ENCODE measurements around the gene EID2.

The EID2 gene

GRCh38 chr19:39540333-39540673 lies 342 bp upstream of the EID2 start:
- TF ChIP-seq CTCF (IDR thresholded peaks at IDR 0.05), result no peak
- DNase-seq (ENCODE audit: low spot score), result no peak
- Histone ChIP-seq H3K4me3 (peak overlapping the region; percentile 90), H3K27ac (no peak overlapping the region)

- DNase-seq (ENCODE audit: low spot score), result no peak
- no peak for TF ChIP-seq CTCF (IDR thresholded peaks at IDR 0.05)
- H3K27ac ChIP-seq, result peak overlapping the region; percentile 93 to 97
Measured at GRCh38 chr19:39539165-39539517, 820 bp downstream of the EID2 start.

GRCh38 chr19:39533791-39534190 lies 6.2 kb downstream of the EID2 start:
- Histone ChIP-seq H3K4me3 (no peak overlapping the region), H3K27ac (no peak overlapping the region)
- DNase-seq (ENCODE audit: low spot score), result no peak
- no peak for TF ChIP-seq CTCF (IDR thresholded peaks at IDR 0.05)

More at GRCh38 chr19:39539165-39539517, 820 bp downstream of the EID2 start:
- peak overlapping the region; percentile 90 for H3K4me3 ChIP-seq

GRCh38 chr19:39533003-39533512 lies 6.9 kb downstream of the EID2 start:
- TF ChIP-seq CTCF (IDR thresholded peaks at IDR 0.05), result no peak
- Histone ChIP-seq H3K4me3 (peak overlapping the region; percentile 95), H3K27ac (no peak overlapping the region)
- DNase-seq (ENCODE audit: low spot score), result no peak

GRCh38 chr19:39532233-39533002 lies 7.5 kb downstream of the EID2 start, which contains the start of gene EID2B:
Gene EID2B (minus strand): TSS chr19:39532852. CDS start chr19:39532802, 50 bp downstream.
- Histone ChIP-seq H3K4me3 (peak within 1 kb of the TSS; percentile 95), H3K27ac (peak within 1 kb of the TSS; percentile 76 to 93)
- peak; percentile 91 for TF ChIP-seq CTCF (IDR thresholded peaks at IDR 0.05)
- DNase-seq (ENCODE audit: low spot score), result peak; percentile 95

GRCh38 chr19:39531834-39532232 lies 8.1 kb downstream of the EID2 start:
- Histone ChIP-seq H3K4me3 (peak overlapping the region; percentile 95), H3K27ac (peak overlapping the region; percentile 76 to 93)
- no peak for TF ChIP-seq CTCF (IDR thresholded peaks at IDR 0.05)
- DNase-seq (ENCODE audit: low spot score), result no peak

GRCh38 chr19:39525205-39525604 lies 14.8 kb downstream of the EID2 start:
- no peak for DNase-seq (ENCODE audit: low spot score)
- no peak for TF ChIP-seq CTCF (IDR thresholded peaks at IDR 0.05)
- no peak overlapping the region for H3K27ac ChIP-seq
- no peak overlapping the region for H3K4me3 ChIP-seq

Data from coronary artery (tissue), 2 donors.